Nasal cavity respiratory epithelium epithelial cell of viscerocranial mucosa (primary cell): ENCODE results near the gene YEATS4. TPM values are rescaled to one million over a fixed set of nuclear protein-coding genes. Genes with fewer than 3 reads are reported as not detected.

Source experiments
- total RNA-seq: library from RNA; depleted of rRNA; stranded (reverse); fragments of >200 nt; gene quantifications from 2 replicates; pipeline ENCODE4 v1.2.3, GENCODE V29; 2014

Gene YEATS4
- 20.2 and 30.1 TPM in 2 replicates for total RNA-seq

GRCh38 chr12:69359531-69360347 is at the start of gene YEATS4:
TSS of gene YEATS4 (plus strand) at chr12:69359743. CDS start at chr12:69359973, 230 bp downstream.

GRCh38 chr12:69348162-69348938 is 11.2 kb upstream of the YEATS4 start, which contains the start of gene LYZ:
TSS of gene LYZ (plus strand) at chr12:69348381. CDS start at chr12:69348409, 28 bp downstream.

Other genes with a start within 250 kb of the YEATS4 start
- gene CPSF6, start 120.2 kb upstream of the YEATS4 start, total RNA-seq, result 31.2 and 35.5 TPM in 2 replicates
- 0.07 TPM in 1 of 2 replicates, not detected in the other for gene LYZ, start 11.4 kb upstream of the YEATS4 start, total RNA-seq
- 36.6 and 60.5 TPM in 2 replicates for gene FRS2, start 110.6 kb downstream of the YEATS4 start, total RNA-seq
- 187 and 227 TPM in 2 replicates for gene CCT2, start 225.7 kb downstream of the YEATS4 start, total RNA-seq